ENCODE data around the gene DIPK1C.

- no peak for TF ChIP-seq CTCF (conservative IDR thresholded peaks at IDR 0.05 in 1 of 2, IDR thresholded peaks at IDR 0.05 in 1 of 2; ENCODE audit: low read depth in 1 of 2, low read length in 2 of 2)
- no peak for TF ChIP-seq EZH2 (IDR thresholded peaks at IDR 0.05; ENCODE audit: low read length, missing control alignments)
Measured at GRCh38 chr18:74411475-74411874, 45.6 kb downstream of the DIPK1C start.

Data from fibroblast of lung (primary cell).